Cardiac atrium fibroblast (primary cell): ENCODE measurements around the gene POGLUT2. TPM values are rescaled to one million over a fixed set of nuclear protein-coding genes. Genes with fewer than 3 reads are reported as not detected.

Source experiments
- total RNA-seq: library from RNA; depleted of rRNA; stranded (reverse); fragments of >200 nt; gene quantifications from 2 replicates; pipeline ENCODE4 v1.2.3, GENCODE V29; 2015

Gene POGLUT2
- 21.3 and 30.8 TPM in 2 replicates for total RNA-seq

DNA sequence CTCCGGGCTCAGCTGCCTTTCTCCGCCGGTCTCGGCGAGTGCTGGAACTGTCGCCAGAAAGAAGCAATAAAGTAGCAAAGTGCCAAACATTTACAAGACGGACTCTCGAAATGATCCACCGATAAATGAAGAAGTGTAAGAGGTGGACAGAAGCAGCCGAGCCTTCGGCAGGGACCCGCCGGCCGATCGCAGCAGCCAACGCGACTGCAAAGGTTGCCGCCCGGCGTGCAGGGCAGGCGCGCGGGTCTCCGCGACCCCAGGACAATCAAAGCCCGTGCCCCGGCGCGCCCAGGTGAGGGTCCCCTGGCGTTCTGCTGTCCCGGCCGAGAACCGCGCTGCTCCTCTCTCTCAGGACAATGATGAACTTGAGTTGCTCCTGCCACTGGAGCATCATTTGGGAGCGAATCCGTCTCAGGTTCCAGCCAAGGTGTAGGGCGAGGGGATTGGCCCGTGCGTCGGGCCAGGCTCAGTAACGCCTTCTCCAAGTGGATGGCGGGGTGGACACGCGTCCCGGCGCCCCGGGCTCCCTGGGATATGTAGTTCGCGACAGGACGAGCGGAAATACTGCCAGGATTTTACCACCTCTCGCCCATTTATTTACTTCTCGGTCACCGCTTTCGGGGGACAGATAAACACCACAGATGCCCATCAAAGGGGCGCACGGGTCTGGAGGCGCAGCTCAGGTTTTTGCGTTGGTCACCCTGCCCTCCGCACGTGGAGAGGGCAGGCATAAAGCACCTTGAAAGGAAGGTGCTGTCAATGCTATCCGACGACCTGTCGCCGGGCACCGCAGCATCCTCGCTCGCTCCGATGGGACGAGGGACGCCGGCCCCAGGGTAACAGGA lies at the start of gene POGLUT2, which contains the start of gene BIVM:
Gene POGLUT2, minus strand, starts transcription at position 396 of the 845 bp plus-strand sequence. Its CDS starts 306 bp downstream, at position 90.
Gene BIVM, plus strand, starts transcription at position 539 of the 845 bp plus-strand sequence. CDS start 8,149 bp downstream, outside the sequence.

DNA sequence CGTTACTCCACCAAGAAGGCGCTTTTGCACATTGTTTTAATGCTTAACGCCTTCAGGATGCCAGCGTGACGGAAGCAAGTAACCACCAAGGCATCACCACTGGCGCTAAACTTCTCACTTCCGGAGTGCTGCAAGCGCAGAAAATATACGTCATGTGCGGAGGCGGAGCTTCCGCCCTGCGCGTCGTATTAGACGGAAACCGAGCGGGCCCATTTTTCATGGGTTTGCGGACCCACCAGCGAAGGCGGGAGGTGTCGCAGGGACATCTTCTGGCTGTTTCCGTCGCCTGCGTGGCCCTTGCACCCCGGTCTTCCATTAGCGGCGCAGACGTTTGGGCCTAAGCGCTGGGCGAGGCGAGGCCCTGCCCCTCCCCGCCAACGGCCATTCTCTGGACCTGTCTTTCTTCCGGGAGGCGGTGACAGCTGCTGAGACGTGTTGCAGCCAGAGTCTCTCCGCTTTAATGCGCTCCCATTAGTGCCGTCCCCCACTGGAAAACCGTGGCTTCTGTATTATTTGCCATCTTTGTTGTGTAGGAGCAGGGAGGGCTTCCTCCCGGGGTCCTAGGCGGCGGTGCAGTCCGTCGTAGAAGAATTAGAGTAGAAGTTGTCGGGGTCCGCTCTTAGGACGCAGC lies 47.0 kb upstream of the POGLUT2 start, which contains the start of gene ERCC5:
Gene ERCC5, plus strand, starts transcription at position 403 of the 631 bp plus-strand sequence. CDS start 235 bp downstream, outside the sequence.

GRCh38 chr13:102773441-102774213 lies 25.1 kb downstream of the POGLUT2 start, which contains the start of gene TEX30:
TSS of gene TEX30 (minus strand) at chr13:102773786. CDS start at chr13:102770026, 3,760 bp downstream.

Other genes starting within 250 kb of the POGLUT2 start
- 30.0 and 36.6 TPM in 2 replicates for gene TPP2, start 202.0 kb downstream of the POGLUT2 start, total RNA-seq
- gene METTL21C, start 103.9 kb downstream of the POGLUT2 start, total RNA-seq, result not detected in 2 replicates
- 3.4 and 13.0 TPM in 2 replicates for gene TEX30, start 25.2 kb downstream of the POGLUT2 start, total RNA-seq
- gene BIVM, start 143 bp upstream of the POGLUT2 start, total RNA-seq, result 10.2 and 15.3 TPM in 2 replicates
- gene ERCC5, start 47.1 kb upstream of the POGLUT2 start, total RNA-seq, result 36.3 and 42.0 TPM in 2 replicates